MM.1S (cell line): ENCODE data around the gene RAB35.

ENCODE experiments used
- DNase-seq: peaks from one replicate; pipeline ENCODE4 v3.0.0-alpha.2; 2015
- H2AFZ ChIP-seq: fragments of 300-600 bp; sonication (generic); 2 replicates; pipeline ENCODE4 v1.6.0; 2016; ENCODE audit warnings: antibody characterized with exemption, low read length
- H3F3A ChIP-seq: fragments of 300-600 bp; sonication (generic); 2 replicates; pipeline ENCODE4 v1.6.1; 2016; ENCODE audit warnings: mild to moderate bottlenecking, antibody characterized with exemption, low read length, moderate library complexity, mixed read lengths; ENCODE audit not compliant: insufficient read depth
- H3K27ac ChIP-seq: fragments of 300-600 bp; sonication (generic); 2 replicates; pipeline ENCODE4 v1.5.1; 2016; ENCODE audit warnings: mild to moderate bottlenecking, low read length
- H3K27me3 ChIP-seq: fragments of 300-600 bp; sonication (generic); replicated peaks from 2 replicates; pipeline ENCODE4 v1.6.0; 2016; ENCODE audit warnings: low read length; ENCODE audit not compliant: insufficient read depth
- H3K36me3 ChIP-seq: fragments of 300-600 bp; sonication (generic); replicated peaks from 2 replicates; pipeline ENCODE4 v1.6.1; 2016; ENCODE audit warnings: mild to moderate bottlenecking, low read length, mixed read lengths; ENCODE audit not compliant: insufficient read depth
- H3K4me1 ChIP-seq: fragments of 300-600 bp; sonication (generic); 2 replicates; pipeline ENCODE4 v1.6.1; 2016; ENCODE audit warnings: low read length, mixed read lengths
- H3K4me2 ChIP-seq: fragments of 300-600 bp; sonication (generic); 2 replicates; pipeline ENCODE4 v1.6.0; 2016; ENCODE audit warnings: low read depth, low read length
- H3K4me3 ChIP-seq: fragments of 300-600 bp; sonication (generic); 2 replicates; pipeline ENCODE4 v1.5.1; 2016; ENCODE audit warnings: low read length, mixed read lengths
- H3K79me2 ChIP-seq: fragments of 300-600 bp; sonication (generic); 2 replicates; pipeline ENCODE4 v1.6.1; 2016; ENCODE audit warnings: mixed run types, low read length, mixed read lengths
- H3K9ac ChIP-seq: fragments of 300-600 bp; sonication (generic); 2 replicates; pipeline ENCODE4 v1.6.1; 2016; ENCODE audit warnings: low read length, mixed read lengths
- H3K9me2 ChIP-seq: fragments of 300-600 bp; sonication (generic); replicated peaks from 2 replicates; pipeline ENCODE4 v1.6.1; 2016; ENCODE audit warnings: mild to moderate bottlenecking, low read length, mixed read lengths; ENCODE audit not compliant: insufficient read depth
- H3K9me3 ChIP-seq: fragments of 300-600 bp; sonication (generic); replicated peaks from 2 replicates; pipeline ENCODE4 v1.6.1; 2016; ENCODE audit warnings: mild to moderate bottlenecking, low read length, mixed read lengths; ENCODE audit not compliant: insufficient read depth
- H4K20me1 ChIP-seq: fragments of 300-600 bp; sonication (generic); 2 replicates; pipeline ENCODE4 v1.6.1; 2016; ENCODE audit warnings: mild to moderate bottlenecking, low read length, moderate library complexity, mixed read lengths; ENCODE audit not compliant: insufficient read depth
- EZH2 ChIP-seq: fragments of 300-600 bp; sonication (generic); optimal IDR thresholded peaks from 2 replicates; pipeline ENCODE3; 2017; ENCODE audit warnings: low read depth, mild to moderate bottlenecking, antibody characterized with exemption, low read length, mixed read lengths
- EZH2phosphoT487 ChIP-seq: fragments of 300-600 bp; sonication (generic); IDR thresholded peaks from 2 replicates; pipeline ENCODE4 v1.6.1; 2018; ENCODE audit warnings: antibody characterized with exemption, low read length
- TF ChIP-seq, protein P1 (sequence below): fragments of 300-600 bp; sonication (generic); IDR thresholded peaks from 2 replicates; pipeline ENCODE4 v1.5.1; 2016; ENCODE audit warnings: antibody characterized with exemption, low read length, mixed read lengths

The RAB35 gene

DNA sequence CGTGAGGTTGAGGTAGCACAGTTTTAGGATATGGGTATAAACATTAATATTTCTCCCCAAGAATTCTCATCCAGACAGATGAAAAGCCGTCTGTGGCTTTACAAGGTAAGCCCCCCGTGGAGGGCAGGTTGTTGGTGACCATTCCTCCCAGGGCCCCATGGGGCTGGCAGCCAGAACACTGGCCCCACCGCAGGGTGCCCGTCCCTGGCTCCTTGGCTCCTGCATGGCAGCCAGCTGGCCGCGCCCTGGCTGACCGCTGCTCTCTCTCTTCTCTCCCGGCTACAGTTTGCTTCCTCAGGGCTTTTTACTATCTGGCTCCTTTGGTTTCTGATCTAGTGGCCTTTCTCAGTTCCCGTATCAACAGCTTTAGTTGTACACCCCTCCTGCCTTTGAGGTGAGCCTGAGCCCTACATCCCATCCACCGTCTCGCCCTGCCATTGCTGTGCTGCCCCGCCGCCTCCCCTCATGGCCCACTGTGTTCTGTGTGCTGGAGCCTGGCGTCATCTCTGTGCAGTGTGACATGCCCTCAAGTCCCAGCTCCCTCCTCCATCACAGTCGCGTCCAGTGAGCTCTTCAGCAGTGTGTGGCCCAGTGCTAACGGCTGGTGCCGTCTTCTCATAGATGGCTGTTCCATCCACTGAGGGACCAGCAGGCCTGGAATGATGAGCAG, 25.8 kb downstream of the RAB35 start:
- H3K9me3 ChIP-seq = no peaks in the 10 kb centered on the region
- no peaks in the 10 kb centered on the region for H3K27me3 ChIP-seq
- peaks cover 7% of the 10 kb centered on the region; the same call in 1 of the 2 replicates for H3K4me1 ChIP-seq
- DNase-seq = no peak
- no peaks in the 10 kb centered on the region for H3K9me2 ChIP-seq
- H3K4me3 ChIP-seq = no peak overlapping the region
- no peaks in the 10 kb centered on the region for H3K36me3 ChIP-seq
- no peaks in the 10 kb centered on the region for H3K79me2 ChIP-seq
- H3K27ac ChIP-seq = no peak overlapping the region
- H4K20me1 ChIP-seq = no peaks in the 10 kb centered on the region
- H2AFZ ChIP-seq = no peak overlapping the region
- TF ChIP-seq EZH2 (no peak), EZH2phosphoT487 (no peak)
- TF ChIP-seq, protein P1, sequence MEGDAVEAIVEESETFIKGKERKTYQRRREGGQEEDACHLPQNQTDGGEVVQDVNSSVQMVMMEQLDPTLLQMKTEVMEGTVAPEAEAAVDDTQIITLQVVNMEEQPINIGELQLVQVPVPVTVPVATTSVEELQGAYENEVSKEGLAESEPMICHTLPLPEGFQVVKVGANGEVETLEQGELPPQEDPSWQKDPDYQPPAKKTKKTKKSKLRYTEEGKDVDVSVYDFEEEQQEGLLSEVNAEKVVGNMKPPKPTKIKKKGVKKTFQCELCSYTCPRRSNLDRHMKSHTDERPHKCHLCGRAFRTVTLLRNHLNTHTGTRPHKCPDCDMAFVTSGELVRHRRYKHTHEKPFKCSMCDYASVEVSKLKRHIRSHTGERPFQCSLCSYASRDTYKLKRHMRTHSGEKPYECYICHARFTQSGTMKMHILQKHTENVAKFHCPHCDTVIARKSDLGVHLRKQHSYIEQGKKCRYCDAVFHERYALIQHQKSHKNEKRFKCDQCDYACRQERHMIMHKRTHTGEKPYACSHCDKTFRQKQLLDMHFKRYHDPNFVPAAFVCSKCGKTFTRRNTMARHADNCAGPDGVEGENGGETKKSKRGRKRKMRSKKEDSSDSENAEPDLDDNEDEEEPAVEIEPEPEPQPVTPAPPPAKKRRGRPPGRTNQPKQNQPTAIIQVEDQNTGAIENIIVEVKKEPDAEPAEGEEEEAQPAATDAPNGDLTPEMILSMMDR = no peak
- H3K9ac ChIP-seq = no peak overlapping the region
- H3K4me2 ChIP-seq = no peak overlapping the region
- peaks cover 12% of the 10 kb centered on the region for H3F3A ChIP-seq

DNA sequence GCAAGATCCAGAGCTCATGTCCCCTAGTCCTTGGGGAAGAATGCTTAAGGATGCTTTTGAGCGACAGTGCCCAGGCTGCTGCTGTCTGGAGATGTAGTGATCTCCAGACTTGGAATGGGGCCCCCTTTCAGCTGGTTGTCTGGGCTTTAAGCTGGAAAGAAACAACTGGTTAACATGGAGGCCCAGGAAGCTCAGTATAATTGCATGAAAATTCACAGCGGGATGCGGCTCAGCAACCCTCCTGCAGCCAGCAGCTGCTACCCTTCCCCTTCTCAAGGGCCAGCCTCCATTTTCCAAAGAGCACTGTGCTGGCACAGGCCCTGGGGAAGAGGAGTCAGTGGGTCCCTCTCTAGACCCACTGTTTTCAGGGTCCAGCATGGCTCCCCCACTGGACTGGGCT, 26.3 kb downstream of the RAB35 start:
- H3K9me2 ChIP-seq = no peaks in the 10 kb centered on the region
- no peak for DNase-seq
- H3K4me2 ChIP-seq = no peak overlapping the region
- H3K4me3 ChIP-seq = no peak overlapping the region
- H3K27ac ChIP-seq = no peak overlapping the region
- peaks cover 12% of the 10 kb centered on the region for H3F3A ChIP-seq
- no peaks in the 10 kb centered on the region for H3K27me3 ChIP-seq
- H3K9me3 ChIP-seq = no peaks in the 10 kb centered on the region
- no peaks in the 10 kb centered on the region for H3K79me2 ChIP-seq
- H3K36me3 ChIP-seq = no peaks in the 10 kb centered on the region
- TF ChIP-seq, protein P1 = no peak
- TF ChIP-seq EZH2phosphoT487 (no peak), EZH2 (no peak)
- no peak overlapping the region for H3K9ac ChIP-seq
- H3K4me1 ChIP-seq = peaks cover 7% of the 10 kb centered on the region; the same call in 1 of the 2 replicates
- H2AFZ ChIP-seq = no peak overlapping the region
- H4K20me1 ChIP-seq = no peaks in the 10 kb centered on the region

DNA sequence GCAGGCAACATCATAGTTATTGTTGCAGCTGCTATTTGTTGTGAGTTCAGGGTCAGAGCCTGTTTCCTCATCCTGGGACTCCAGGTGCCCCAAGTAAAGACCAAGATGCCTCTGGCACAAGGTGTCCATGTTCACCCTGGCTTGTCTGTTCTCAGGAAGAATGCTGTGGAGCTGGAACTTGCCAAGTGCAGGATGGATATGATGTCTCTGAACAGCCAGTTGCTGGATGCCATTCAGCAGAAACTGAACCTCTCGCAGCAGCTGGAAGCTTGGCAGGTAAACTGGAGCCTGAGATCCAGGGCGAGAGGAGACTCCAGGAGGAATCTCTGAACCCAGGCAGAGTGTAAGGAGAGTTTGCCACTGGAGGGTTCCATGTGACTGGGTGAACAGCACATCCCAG, 26.8 kb downstream of the RAB35 start:
- TF ChIP-seq EZH2 (no peak), EZH2phosphoT487 (no peak)
- TF ChIP-seq, protein P1 = no peak
- no peak overlapping the region for H3K9ac ChIP-seq
- H3K4me3 ChIP-seq = no peak overlapping the region
- no peak overlapping the region for H3K4me2 ChIP-seq
- H3K4me1 ChIP-seq = peaks cover 7% of the 10 kb centered on the region; the same call in 1 of the 2 replicates
- no peak overlapping the region for H2AFZ ChIP-seq
- DNase-seq = no peak
- H3K27me3 ChIP-seq = no peaks in the 10 kb centered on the region
- no peaks in the 10 kb centered on the region for H3K36me3 ChIP-seq
- H3K27ac ChIP-seq = no peak overlapping the region
- peaks cover 12% of the 10 kb centered on the region for H3F3A ChIP-seq
- no peaks in the 10 kb centered on the region for H4K20me1 ChIP-seq
- no peaks in the 10 kb centered on the region for H3K79me2 ChIP-seq
- H3K9me3 ChIP-seq = no peaks in the 10 kb centered on the region
- no peaks in the 10 kb centered on the region for H3K9me2 ChIP-seq
